Measurements from ENCODE around the gene PIGU. TPM values are rescaled to one million over a fixed set of nuclear protein-coding genes. Genes with fewer than 3 reads are reported as not detected.

Gene PIGU
- total and polyA plus RNA-seq, 2 of the 13 experiments (the other 11 are each of a cell fraction or from before 2014, with no cell fraction given), result 45.5 to 231 TPM

- TF ChIP-seq UBTF (CRISPR knock-in tag; IDR thresholded peaks at IDR 0.05) (no peak; the same call in 1 of the 2 replicates), MTF2 (CRISPR knock-in tag; IDR thresholded peaks at IDR 0.05; ENCODE audit: borderline replicate concordance) (no peak), ZNF780A (CRISPR knock-in tag; IDR thresholded peaks at IDR 0.05) (no peak), ZNF605 (CRISPR knock-in tag; IDR thresholded peaks at IDR 0.05) (no peak), MATR3 (CRISPR knock-in tag; IDR thresholded peaks at IDR 0.05) (no peak), ZNF646 (CRISPR knock-in tag; IDR thresholded peaks at IDR 0.05) (no peak), ZNF367 (CRISPR knock-in tag; IDR thresholded peaks at IDR 0.05; ENCODE audit: borderline replicate concordance) (no peak), ARID4A (CRISPR knock-in tag; IDR thresholded peaks at IDR 0.05; ENCODE audit: borderline replicate concordance) (peak; percentile 35; the same call in 1 of the 2 replicates), FOXP1 (IDR thresholded peaks at IDR 0.05) (no peak), FOXP1 (CRISPR knock-in tag; IDR thresholded peaks at IDR 0.05) (no peak), EHMT2 (IDR thresholded peaks at IDR 0.05; ENCODE audit: borderline replicate concordance, low read depth, low read length) (no peak), HES4 (CRISPR knock-in tag; IDR thresholded peaks at IDR 0.05; ENCODE audit: borderline replicate concordance) (no peak), DNMT1 (CRISPR knock-in tag; IDR thresholded peaks at IDR 0.05) (0 out of 2 replicates have a peak, but pooled peaks have one; percentile 51), KLF13 (CRISPR knock-in tag; IDR thresholded peaks at IDR 0.05) (no peak), ZNF225 (CRISPR knock-in tag; IDR thresholded peaks at IDR 0.05) (0 out of 2 replicates have a peak, but pooled peaks have one; percentile 54), ZNF20 (CRISPR knock-in tag; IDR thresholded peaks at IDR 0.05) (no peak)
Measured at GRCh38 chr20:34522969-34523871, 153.7 kb downstream of the PIGU start (continued).
